Erythroblast (primary cell): ENCODE results near the gene ZSCAN20.

Experiments used
- DNase-seq, 2 experiments: peaks; one replicate each; lab custom pipeline; 2025; lab: John Stamatoyannopoulos, UW
- GATA1 ChIP-seq: IDR thresholded peaks from 2 replicates; pipeline ENCODE4 v1.6.1; 2011; ENCODE audit warnings: low read depth, mild to moderate bottlenecking, control low read depth, low read length, moderate library complexity
- POLR2A ChIP-seq: IDR thresholded peaks from 2 replicates; pipeline ENCODE4 v1.6.1; 2011; ENCODE audit warnings: mild to moderate bottlenecking, low read length

Gene ZSCAN20

DNA sequence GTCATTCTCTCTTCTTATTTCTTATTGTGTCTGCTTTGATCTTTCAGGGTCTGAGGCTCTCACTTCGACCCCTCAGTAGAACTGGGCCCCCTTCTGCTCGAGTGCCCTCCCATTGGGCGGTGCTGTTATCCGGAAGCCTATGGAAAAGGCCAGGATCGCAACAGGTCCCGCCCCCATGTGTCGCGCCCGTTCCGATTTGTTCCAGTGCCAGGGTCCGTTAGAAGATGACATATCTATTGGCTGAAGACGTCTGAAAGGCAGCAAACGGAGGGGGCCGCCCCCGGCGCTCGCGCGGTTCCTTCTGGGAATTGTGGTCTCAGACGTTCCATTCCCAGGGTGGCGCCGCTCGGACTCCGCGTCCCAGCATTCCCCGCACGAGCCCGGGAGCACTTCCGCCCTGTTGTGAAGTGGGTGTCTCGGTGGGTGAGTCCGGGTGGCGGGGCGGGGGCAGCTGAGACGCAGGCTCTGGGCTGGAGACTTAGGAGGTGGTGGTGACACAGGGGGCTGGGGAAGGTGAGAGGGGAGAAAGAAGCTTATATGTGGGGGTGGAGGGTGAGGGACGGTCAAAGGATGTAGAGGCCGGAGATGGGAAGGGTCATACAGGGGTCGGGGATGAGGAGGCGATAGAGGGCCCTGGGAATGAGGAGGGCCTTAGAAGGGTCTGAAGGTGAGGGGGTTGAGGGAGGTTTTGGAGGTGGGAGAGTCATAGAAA, at the start of gene ZSCAN20:
ZSCAN20 (plus strand) TSS at position 377 of the 712 bp plus-strand sequence. CDS start 6,644 bp downstream, outside the sequence.
- peak; percentile 93 to 96 for DNase-seq

DNA sequence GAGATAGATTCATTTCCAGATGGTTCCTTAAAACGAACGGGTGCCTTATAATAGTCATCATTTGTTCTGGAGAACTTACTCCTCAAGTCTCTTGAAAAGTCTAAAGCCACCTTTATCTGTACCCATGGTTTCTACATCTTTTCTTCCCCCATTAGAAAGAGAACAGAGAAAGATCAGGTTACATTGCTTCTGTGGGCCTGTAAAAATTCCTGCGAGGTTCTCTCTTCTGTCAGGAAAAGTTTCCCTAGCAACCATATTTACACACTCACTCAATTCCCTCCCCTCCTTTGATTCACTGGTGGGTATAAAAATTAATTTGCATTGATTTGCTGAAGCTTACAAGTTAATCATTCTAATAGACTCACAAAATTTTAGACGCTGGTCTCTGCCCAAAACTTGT, 48.2 kb upstream of the ZSCAN20 start:
- DNase-seq: no peak
- TF ChIP-seq GATA1 (no peak), POLR2A (no peak)

More for the DNA sequence above, at the start of gene ZSCAN20:
- TF ChIP-seq POLR2A: peak; percentile 43
- no peak for TF ChIP-seq GATA1

DNA sequence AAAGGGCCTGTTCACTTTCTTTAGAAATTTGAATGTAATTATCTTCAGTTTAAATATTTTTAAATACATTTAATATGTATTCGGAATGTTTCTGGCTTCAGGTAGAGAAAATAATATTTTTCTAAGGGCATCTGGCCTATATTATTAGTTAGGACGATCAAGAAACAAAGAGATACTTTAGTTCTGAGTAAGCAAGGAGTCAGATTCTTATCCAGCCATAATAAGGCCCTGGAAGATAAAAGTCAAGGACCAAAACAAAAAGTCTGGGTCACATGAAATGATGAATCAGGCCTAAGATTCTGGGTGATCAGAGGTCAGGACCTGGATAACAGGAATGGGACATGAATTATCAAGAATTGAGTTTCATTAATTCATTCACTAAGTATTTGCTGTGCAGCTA, 47.8 kb upstream of the ZSCAN20 start:
- DNase-seq: no peak
- TF ChIP-seq GATA1 (no peak), POLR2A (no peak)

GRCh38 chr1:33425900-33426299, 46.5 kb upstream of the ZSCAN20 start:
- no peak for DNase-seq
- no peak for TF ChIP-seq POLR2A
- TF ChIP-seq GATA1: no peak

GRCh38 chr1:33426916-33427315, 45.5 kb upstream of the ZSCAN20 start:
- no peak for DNase-seq
- no peak for TF ChIP-seq GATA1
- no peak for TF ChIP-seq POLR2A

- no peak for DNase-seq
- TF ChIP-seq GATA1 (no peak), POLR2A (no peak)
Observed at GRCh38 chr1:33428661-33429060, 43.8 kb upstream of the ZSCAN20 start.

DNA sequence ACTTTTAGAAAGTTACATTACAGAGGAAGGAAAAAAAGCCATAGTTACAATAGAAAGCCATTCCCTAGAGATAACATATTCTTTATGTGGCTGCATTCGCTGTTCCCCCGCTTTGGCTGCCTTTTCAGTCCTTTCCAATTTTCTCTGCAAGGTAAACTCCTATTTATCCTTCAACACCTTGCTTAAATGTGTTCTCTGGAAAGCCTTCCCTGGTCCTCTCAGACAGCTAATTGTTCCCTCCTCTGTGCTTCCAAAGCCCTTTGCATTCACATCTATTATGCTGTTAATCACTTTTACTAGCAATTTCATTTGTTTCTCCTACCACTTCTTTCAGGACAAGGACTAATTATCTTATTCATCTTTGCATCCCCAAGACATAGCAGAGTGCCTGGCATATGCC, 43.1 kb upstream of the ZSCAN20 start:
- TF ChIP-seq POLR2A (no peak), GATA1 (no peak)
- DNase-seq: no peak

GRCh38 chr1:33429856-33430691, 42.4 kb upstream of the ZSCAN20 start:
- DNase-seq: no peak

GRCh38 chr1:33430692-33431593, 41.5 kb upstream of the ZSCAN20 start, which contains the start of gene PHC2:
Gene PHC2, minus strand, starts transcription at chr1:33431095. Its CDS starts 55,556 bp downstream, at chr1:33375539.
- peak; percentile 74 to 83 for DNase-seq
- TF ChIP-seq POLR2A: no peak
- no peak for TF ChIP-seq GATA1

More at GRCh38 chr1:33429856-33430691, 42.4 kb upstream of the ZSCAN20 start:
- no peak for TF ChIP-seq GATA1
- no peak for TF ChIP-seq POLR2A

GRCh38 chr1:33433509-33434362, 38.7 kb upstream of the ZSCAN20 start:
- no peak for DNase-seq
- TF ChIP-seq GATA1: no peak
- no peak for TF ChIP-seq POLR2A

GRCh38 chr1:33434363-33434750, 38.1 kb upstream of the ZSCAN20 start:
- TF ChIP-seq GATA1 (no peak), POLR2A (no peak)
- no peak for DNase-seq

GRCh38 chr1:33435096-33435820, 37.2 kb upstream of the ZSCAN20 start:
- DNase-seq: no peak
- TF ChIP-seq POLR2A (no peak), GATA1 (no peak)
